HG03135 (cell line): ENCODE data around the gene UBE3B.

Experiments
- ATAC-seq: cut with Tn5 transposase; IDR thresholded peaks from one replicate; pipeline ENCODE4 v1.9.1; 2021; ENCODE audit warnings: mild to moderate bottlenecking, moderate library complexity; ENCODE audit not compliant: unreplicated experiment

The UBE3B gene

DNA sequence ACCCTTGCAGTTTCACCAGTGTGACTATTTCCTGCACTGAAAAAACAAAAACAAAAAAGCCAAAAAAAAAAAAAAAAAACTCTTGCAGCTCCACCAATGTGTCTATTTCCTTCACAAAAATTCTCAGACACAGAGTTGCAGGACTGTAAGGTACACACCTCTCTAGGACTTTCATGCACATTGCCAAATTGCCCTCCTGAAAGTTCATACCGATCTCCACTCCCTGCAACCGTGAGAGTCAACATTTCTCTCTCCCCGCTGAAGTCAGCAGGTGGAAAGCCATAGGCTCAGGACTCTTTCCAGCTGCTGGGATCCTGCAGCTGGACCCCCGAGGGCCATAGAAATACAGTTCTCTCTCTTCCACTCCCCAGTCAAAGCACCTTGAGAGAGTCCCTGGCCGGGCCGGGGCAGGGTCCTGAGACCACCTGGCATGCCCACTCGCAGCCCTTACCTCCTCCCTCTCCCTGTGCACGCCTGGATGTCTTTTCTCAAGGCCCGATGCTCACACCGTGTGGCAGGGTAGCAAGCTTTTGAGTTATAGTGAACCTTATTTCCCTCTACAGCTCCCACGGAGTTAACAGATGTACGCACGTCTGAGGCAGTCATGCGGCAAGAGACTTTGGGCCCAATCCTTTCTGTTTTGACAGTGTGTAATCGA, 72.3 kb downstream of the UBE3B start:
- ATAC-seq, result no peak

DNA sequence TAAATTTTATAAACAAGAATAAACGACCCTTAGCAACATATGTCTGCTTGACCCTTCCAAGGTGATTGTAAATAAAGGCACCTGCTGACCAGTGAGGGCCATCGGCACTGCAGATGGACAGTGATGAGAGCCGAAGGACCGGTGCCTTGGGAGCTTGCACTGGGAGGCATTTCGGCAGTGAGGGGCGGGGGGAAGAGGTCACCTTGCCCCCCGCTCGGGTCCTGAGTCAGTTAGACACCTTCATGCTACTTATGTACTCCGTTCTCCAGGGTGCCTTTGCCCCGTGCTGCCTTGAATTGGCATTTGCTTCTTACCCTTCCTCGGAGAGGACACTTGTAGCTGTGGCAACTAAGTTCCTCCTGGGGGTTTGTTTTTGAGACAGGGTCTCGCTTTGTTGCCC, 72.8 kb downstream of the UBE3B start:
- no peak for ATAC-seq

GRCh38 chr12:109551108-109551507, 73.7 kb downstream of the UBE3B start:
- ATAC-seq, result no peak

- ATAC-seq, result no peak
Observed at GRCh38 chr12:109552971-109553370, 75.5 kb downstream of the UBE3B start.

DNA sequence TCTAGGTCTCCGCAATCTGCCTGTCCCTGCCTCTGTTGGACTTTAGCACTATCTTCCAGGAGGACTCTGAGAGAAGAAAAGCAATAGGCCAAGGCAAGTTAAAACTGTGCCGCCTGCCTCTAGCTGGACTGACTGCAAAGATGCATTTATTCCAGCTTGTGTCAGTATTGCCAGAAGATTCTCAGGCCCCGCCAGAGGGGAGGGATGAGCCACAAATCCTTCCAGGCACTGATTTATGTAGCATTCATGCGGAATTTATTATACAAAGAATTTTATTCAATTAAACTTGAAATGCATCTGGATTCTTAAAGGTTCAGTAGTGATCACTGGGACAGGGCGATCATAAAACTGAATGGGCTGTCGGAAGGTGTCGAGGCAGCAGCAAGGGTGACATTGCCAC, 76.0 kb downstream of the UBE3B start:
- ATAC-seq, result no peak

DNA sequence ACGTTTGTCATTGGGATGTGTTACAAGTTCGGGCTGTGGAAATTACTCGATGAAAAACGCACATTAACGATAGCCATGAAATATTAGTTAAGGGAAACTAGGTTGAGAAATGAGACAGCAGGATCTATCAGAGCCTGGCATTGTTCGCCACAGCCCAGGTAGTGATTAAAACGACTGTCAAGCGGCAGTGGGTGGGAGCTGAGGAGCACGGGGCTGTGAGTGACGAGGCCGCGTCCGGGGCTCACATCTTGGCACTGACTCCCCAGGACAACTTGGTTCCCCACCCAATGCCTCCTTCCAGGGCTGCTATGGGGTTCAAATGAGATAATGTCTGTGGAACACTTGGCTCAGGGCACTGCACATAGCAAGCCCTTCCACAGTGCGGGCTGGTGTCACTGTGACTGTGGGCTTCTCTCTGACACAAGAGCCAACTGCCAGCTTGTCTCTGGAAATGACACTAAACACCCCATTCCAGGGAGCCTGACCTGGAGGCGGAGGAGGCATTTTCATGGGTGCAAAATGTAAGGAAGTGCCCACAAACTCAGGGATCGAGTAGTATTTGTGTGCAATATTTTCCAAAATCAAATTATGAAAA, 76.6 kb downstream of the UBE3B start:
- no peak for ATAC-seq

DNA sequence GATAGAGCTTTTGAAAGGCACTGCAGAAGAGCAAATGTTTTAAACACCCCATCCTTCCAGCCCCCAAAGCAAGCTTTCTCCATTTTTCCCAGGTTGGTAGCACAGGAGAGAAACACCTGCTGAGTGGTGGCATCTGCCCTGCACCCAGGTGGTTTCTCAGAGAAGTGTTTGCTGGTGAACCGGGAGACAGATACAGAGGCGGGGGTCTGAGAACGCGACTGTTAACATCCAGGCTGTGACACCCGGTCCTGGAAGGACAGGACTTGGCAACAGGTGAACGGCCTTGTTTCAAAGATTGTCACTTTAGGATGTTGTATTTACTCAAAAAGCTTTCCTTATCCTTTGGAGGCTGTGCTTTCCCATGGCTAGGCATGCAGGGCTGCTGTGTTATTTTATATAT, 77.3 kb downstream of the UBE3B start:
- ATAC-seq, result no peak

GRCh38 chr12:109555431-109556315, 78.2 kb downstream of the UBE3B start:
- ATAC-seq, result no peak

GRCh38 chr12:109557200-109557599, 79.8 kb downstream of the UBE3B start:
- no peak for ATAC-seq

- no peak for ATAC-seq
Observed at GRCh38 chr12:109557805-109558204, 80.4 kb downstream of the UBE3B start.

GRCh38 chr12:109558374-109559199, 81.2 kb downstream of the UBE3B start:
- no peak for ATAC-seq

DNA sequence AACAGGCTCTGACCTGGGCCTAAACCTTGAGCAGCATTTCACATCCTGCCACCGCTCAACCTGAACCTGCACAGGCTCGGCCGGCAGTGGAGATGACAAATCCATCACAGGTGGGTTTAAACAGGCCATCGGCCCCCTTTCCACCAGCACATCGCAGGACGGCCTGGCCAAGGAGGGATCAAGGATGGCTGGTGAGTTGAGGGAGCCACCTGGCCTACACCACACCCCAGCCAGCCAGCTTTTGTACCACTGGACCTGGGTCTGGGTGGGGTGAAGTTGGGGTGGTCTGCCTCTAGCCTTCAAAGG, 81.7 kb downstream of the UBE3B start:
- ATAC-seq, result no peak

DNA sequence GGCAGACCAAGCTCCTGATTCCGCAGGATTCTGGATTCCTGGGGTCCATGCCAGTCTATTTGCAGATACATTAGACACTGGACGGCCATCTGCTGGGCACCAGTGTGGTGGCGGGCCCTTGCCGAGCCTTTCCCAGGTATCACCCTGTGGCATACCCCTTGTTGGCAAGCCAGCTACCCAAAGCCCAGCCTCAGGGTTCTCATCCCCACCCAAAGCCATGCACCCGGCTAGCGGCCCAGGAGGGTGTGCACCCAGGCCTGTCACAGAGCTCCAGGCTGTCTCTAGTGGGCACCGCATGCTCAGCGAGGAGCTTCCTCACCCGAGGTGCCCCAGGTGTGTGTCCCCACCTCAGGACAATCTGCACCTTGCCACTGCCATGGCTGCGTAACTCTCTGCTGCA, 82.2 kb downstream of the UBE3B start:
- no peak for ATAC-seq

- no peak for ATAC-seq
Observed at GRCh38 chr12:109560867-109561710, 83.7 kb downstream of the UBE3B start.

DNA sequence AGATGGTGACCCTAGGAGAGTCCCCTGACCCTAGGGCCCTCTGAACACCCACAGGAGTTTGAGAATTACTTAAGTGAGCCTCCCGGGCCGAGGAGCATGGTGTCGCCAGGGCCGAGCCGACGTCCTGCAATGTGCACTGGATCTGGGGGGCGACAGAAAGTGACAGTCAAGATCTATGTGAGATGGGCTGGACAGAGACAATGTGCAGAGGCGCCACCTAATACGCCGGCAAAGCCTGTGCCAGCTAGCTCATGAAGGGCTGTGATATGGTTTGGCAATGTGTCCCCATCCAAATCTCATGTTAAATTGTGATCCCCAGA, 84.2 kb downstream of the UBE3B start:
- ATAC-seq, result no peak

- ATAC-seq, result no peak
Observed at GRCh38 chr12:109562871-109563270, 85.4 kb downstream of the UBE3B start.

DNA sequence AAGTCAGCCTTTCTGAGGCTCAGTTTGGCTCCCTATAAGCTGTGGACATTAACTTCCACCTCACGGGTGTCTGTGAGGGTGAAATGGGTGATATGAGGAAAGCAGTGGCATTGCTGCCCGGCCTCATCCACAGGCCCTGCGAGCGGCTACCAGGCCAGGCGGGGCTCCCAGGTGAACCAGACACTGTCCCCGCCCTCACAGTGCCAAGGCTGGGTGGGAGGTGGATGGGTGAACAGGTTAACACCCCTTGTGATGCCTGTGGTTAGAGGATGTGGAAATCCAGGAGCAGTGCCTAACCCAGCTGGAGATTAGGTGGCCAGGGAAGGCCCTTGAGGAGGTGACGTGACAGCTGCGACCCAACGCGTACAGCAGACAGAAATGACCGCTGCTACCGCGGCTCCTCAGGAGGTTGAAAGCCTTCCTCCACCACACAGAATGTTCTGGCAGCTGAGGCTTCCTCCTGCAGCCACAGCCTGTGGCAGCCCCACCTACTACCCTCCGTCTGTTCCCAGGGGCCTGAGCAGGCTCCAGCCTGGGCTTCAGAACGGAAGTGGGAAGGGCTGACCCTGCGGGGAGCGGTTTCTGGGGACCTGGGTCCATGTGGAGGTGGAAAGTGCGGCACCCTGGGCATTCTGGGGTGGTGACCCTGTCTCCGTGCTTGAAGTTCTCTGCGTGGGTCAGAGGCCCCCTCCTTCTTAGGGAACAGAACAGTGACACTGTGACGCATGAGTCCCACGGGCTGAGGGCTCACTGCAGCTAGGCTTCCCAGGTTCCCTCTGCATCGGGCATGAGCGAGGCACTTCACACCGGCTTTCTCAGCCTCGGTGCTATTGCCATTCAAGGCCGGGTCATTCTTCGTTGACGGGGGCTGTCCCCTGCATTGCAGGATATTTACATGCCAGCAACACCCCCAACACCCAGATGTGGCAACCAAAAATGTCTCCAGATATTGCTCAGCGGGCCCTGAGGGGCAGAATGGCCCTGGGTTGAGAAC, 86.2 kb downstream of the UBE3B start:
- ATAC-seq, result no peak

GRCh38 chr12:109566424-109566823, 89.0 kb downstream of the UBE3B start:
- no peak for ATAC-seq

- no peak for ATAC-seq
Observed at GRCh38 chr12:109567296-109567695, 89.9 kb downstream of the UBE3B start.
